HCT116 (cell line): ENCODE results near the gene NOS1.

ENCODE experiments used
- CBX3 ChIP-seq: IDR thresholded peaks from 2 replicates; pipeline ENCODE4 v1.6.1; 2012; ENCODE audit warnings: low read depth
- CEBPB ChIP-seq: IDR thresholded peaks from 2 replicates; pipeline ENCODE4 v1.6.1; 2012; ENCODE audit warnings: low read depth
- EZH2 ChIP-seq: fragments of 200-600 bp; sonication (generic); IDR thresholded peaks from 2 replicates; pipeline ENCODE4 v1.6.1; 2017; ENCODE audit warnings: antibody characterized with exemption, mixed run types
- EZH2phosphoT487 ChIP-seq: fragments of 200-600 bp; IDR thresholded peaks from 2 replicates; pipeline ENCODE4 v1.6.1; 2018; ENCODE audit warnings: antibody characterized with exemption, borderline replicate concordance
- POLR2A ChIP-seq: IDR thresholded peaks from 2 replicates; pipeline ENCODE4 v1.7.0; 2011; ENCODE audit warnings: borderline replicate concordance; ENCODE audit not compliant: insufficient read depth, insufficient read length; ENCODE audit errors: extremely low read depth
- POLR2AphosphoS5 ChIP-seq: IDR thresholded peaks from 2 replicates; pipeline ENCODE4 v1.6.1; 2011; ENCODE audit warnings: mild to moderate bottlenecking, low read depth, low read length, moderate library complexity
- RAD21 ChIP-seq: IDR thresholded peaks from 2 replicates; pipeline ENCODE4 v1.6.1; 2012; ENCODE audit warnings: low read depth, mild to moderate bottlenecking
- SP1 ChIP-seq: IDR thresholded peaks from 2 replicates; pipeline ENCODE4 v1.6.1; 2012; ENCODE audit warnings: low read depth
- SRF ChIP-seq: IDR thresholded peaks from 2 replicates; pipeline ENCODE4 v1.6.1; 2012; ENCODE audit warnings: low read depth
- ZNF274 ChIP-seq: fragments of 200-500 bp; sonication (Bioruptor generic); IDR thresholded peaks from 2 replicates; pipeline ENCODE4 v1.6.1; 2014; ENCODE audit warnings: mild to moderate bottlenecking, low read depth, low read length, inconsistent platforms
- TF ChIP-seq, protein P1 (sequence below): IDR thresholded peaks from 2 replicates; pipeline ENCODE4 v1.6.1; 2012; ENCODE audit warnings: low read depth
- TF ChIP-seq, protein P2 (sequence below), 3 experiments: fragments of 200-600 bp in 1 of 3; sonication (generic) in 1 of 3; IDR thresholded peaks in 2 of 3; conservative IDR thresholded peaks in 1 of 3; 2 replicates each; pipeline ENCODE4 v1.5.1; 2012 to 2017; ENCODE audit warnings: low read depth in 2 of 3, low read length in 2 of 3, antibody characterized with exemption in 1 of 3, borderline replicate concordance in 1 of 3, control low read depth in 1 of 3, mild to moderate bottlenecking in 1 of 3, mixed read lengths in 1 of 3, mixed run types in 1 of 3, moderate library complexity in 1 of 3; ENCODE audit not compliant: insufficient read depth in 1 of 3
- TF ChIP-seq, protein P3 (sequence below): IDR thresholded peaks from 2 replicates; pipeline ENCODE4 v1.6.1; 2012

DNA sequence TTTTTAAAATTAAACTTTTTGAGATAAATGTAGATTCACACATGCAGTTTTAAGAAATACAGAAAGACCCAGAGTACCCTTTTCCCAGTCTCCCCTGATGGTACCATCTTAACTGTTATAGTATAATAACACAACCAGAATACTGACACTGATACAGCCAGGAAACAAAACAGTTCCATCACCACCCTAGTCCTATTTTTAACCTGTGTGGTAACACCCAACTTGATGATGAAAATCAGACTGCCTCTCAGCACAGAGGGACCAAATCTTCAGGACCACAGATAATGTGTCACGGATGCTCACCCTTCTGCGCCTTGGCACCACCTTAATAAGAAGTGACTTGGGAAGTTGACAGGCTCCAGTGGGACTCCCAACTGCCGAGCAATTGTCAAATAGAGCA lies 189.3 kb downstream of the NOS1 start:
- TF ChIP-seq, protein P1, sequence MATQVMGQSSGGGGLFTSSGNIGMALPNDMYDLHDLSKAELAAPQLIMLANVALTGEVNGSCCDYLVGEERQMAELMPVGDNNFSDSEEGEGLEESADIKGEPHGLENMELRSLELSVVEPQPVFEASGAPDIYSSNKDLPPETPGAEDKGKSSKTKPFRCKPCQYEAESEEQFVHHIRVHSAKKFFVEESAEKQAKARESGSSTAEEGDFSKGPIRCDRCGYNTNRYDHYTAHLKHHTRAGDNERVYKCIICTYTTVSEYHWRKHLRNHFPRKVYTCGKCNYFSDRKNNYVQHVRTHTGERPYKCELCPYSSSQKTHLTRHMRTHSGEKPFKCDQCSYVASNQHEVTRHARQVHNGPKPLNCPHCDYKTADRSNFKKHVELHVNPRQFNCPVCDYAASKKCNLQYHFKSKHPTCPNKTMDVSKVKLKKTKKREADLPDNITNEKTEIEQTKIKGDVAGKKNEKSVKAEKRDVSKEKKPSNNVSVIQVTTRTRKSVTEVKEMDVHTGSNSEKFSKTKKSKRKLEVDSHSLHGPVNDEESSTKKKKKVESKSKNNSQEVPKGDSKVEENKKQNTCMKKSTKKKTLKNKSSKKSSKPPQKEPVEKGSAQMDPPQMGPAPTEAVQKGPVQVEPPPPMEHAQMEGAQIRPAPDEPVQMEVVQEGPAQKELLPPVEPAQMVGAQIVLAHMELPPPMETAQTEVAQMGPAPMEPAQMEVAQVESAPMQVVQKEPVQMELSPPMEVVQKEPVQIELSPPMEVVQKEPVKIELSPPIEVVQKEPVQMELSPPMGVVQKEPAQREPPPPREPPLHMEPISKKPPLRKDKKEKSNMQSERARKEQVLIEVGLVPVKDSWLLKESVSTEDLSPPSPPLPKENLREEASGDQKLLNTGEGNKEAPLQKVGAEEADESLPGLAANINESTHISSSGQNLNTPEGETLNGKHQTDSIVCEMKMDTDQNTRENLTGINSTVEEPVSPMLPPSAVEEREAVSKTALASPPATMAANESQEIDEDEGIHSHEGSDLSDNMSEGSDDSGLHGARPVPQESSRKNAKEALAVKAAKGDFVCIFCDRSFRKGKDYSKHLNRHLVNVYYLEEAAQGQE, result no peak
- TF ChIP-seq SP1 (no peak), EZH2phosphoT487 (no peak), SRF (no peak), EZH2 (no peak), RAD21 (no peak), CEBPB (no peak), POLR2AphosphoS5 (no peak), POLR2A (no peak), ZNF274 (no peak), CBX3 (no peak)
- TF ChIP-seq, protein P2, sequence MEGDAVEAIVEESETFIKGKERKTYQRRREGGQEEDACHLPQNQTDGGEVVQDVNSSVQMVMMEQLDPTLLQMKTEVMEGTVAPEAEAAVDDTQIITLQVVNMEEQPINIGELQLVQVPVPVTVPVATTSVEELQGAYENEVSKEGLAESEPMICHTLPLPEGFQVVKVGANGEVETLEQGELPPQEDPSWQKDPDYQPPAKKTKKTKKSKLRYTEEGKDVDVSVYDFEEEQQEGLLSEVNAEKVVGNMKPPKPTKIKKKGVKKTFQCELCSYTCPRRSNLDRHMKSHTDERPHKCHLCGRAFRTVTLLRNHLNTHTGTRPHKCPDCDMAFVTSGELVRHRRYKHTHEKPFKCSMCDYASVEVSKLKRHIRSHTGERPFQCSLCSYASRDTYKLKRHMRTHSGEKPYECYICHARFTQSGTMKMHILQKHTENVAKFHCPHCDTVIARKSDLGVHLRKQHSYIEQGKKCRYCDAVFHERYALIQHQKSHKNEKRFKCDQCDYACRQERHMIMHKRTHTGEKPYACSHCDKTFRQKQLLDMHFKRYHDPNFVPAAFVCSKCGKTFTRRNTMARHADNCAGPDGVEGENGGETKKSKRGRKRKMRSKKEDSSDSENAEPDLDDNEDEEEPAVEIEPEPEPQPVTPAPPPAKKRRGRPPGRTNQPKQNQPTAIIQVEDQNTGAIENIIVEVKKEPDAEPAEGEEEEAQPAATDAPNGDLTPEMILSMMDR (IDR thresholded peaks at IDR 0.05 in 2 of 3, conservative IDR thresholded peaks at IDR 0.05 in 1 of 3; ENCODE audit: borderline replicate concordance in 1 of 3, insufficient read depth in 1 of 3, low read depth in 2 of 3, low read length in 2 of 3), result no peak
- TF ChIP-seq, protein P3, sequence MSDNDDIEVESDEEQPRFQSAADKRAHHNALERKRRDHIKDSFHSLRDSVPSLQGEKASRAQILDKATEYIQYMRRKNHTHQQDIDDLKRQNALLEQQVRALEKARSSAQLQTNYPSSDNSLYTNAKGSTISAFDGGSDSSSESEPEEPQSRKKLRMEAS, result no peak
